Suprapubic skin (tissue), 4 donors: ENCODE results near the gene SACS.

Source experiments
- CTCF ChIP-seq, 2 donors: fragments of 200-600 bp in 1 of 2; fragments of 450-650 bp in 1 of 2; sonication (generic) in 1 of 2; IDR thresholded peaks; one replicate each; pipeline ENCODE4 v1.5.1; 2016 to 2019; ENCODE audit warnings: antibody characterized with exemption in 2 of 2, mild to moderate bottlenecking in 1 of 2, moderate library complexity in 1 of 2
- EP300 ChIP-seq: sonication (generic); formaldehyde crosslinking; IDR thresholded peaks from one replicate; pipeline ENCODE4 v1.6.1; 2017; ENCODE audit warnings: antibody characterized with exemption
- POLR2A ChIP-seq, 2 donors: fragments of 450-650 bp; IDR thresholded peaks; one replicate each; pipeline ENCODE4 v1.6.1; 2017; ENCODE audit warnings: antibody characterized with exemption in 2 of 2, mild to moderate bottlenecking in 2 of 2, moderate library complexity in 2 of 2
- POLR2AphosphoS5 ChIP-seq, 3 donors: sonication (generic); formaldehyde crosslinking; IDR thresholded peaks; one replicate each; pipeline ENCODE4 v1.6.1; 2017; ENCODE audit warnings: antibody characterized with exemption in 3 of 3

DNA sequence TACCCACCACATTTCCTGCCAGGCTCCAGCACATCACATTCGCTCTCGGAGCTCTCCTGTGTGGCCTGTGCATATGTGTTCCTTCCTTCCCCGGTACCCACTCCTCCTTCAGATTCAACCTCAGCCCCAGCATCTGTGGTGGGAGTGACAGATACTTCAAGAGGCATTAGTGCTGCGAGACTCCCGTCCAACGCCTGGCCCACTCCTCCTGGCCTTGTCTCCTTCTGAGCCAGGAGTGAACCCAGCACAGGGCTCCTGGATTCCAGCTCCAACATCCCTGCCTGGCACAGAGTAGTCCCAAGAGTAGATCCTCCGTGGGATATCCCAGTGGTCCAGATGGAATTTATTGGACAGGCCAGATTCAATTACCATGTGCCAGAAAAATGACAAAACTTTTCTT is 55.9 kb downstream of the SACS start:
- TF ChIP-seq CTCF (IDR thresholded peaks at IDR 0.05) (no peak), POLR2A (IDR thresholded peaks at IDR 0.05) (no peak), EP300 (no peak), POLR2AphosphoS5 (IDR thresholded peaks at IDR 0.05) (no peak)
